Endometrial microvascular endothelial cells (primary cell): Measurements from ENCODE around the gene FOLR2. TPM values are rescaled to one million over a fixed set of nuclear protein-coding genes. Genes with fewer than 3 reads are reported as not detected.
"Not testable (repeated sequence)": the region's sequence is repeated elsewhere in the genome, so short reads cannot be mapped to it uniquely, and the experiment has no call there.

ENCODE experiments used
- in situ Hi-C: cut with HindIII; loops from 2 replicates; pipeline ENCODE4 v1.10.0; 2017; ENCODE audit warnings: low sequenced_read_pairs, low pct_unique_long_range_greater_than_20kb; ENCODE audit errors: inconsistent ontology term
- total RNA-seq: library from RNA; depleted of rRNA; stranded (reverse); fragments of >200 nt; gene quantifications from one replicate; pipeline ENCODE4 v1.2.3, GENCODE V29; 2015; ENCODE audit errors: inconsistent ontology term

The FOLR2 gene
- total RNA-seq, 1 donor from 2014 or later: not detected

DNA sequence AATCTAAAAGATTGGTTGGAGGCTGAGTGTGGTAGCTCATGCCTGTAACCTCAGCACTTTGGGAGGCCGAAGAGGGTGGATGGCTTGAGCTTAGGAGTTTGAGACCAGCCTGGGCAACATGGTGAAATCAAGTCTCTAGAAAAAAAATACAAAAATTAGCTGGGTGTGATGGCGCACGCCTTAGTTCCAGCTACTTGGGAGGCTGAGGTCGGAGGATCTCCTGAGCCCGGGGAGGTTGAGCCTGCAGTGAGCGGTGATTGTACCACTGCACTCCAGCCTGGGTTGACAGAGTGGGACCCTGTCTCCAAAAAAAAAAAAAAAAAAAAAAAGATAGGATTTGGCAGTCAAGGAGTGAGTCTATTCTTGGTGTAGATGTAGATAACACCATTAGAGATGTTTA is 14.0 kb upstream of the FOLR2 start:
- in situ Hi-C loops: no loop called here

GRCh38 chr11:72203163-72203562 is 13.4 kb upstream of the FOLR2 start:
- in situ Hi-C loops: no loop called here

GRCh38 chr11:72204886-72205285 is 11.7 kb upstream of the FOLR2 start:
- in situ Hi-C loops: no loop called here

DNA sequence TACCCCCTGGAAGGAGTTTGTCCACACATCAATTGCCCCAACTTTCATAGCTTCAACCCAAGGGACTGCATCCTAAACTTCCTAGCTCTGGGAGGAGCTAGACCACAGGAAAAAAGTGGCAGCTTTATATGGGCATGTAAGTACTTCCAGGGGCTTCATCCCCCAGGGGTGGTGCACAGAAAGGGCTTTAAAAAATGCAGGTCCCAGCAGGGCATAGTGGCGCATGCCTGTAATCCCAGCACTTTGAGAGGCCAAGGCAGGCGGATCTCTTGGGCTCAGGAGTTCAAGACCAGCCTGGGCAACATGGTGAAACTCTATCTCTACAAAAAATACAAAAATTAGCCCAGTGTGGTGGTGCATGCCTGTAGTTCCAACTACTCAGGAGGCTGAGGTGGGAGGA is 9.8 kb upstream of the FOLR2 start:
- in situ Hi-C loops: not testable (repeated sequence)

DNA sequence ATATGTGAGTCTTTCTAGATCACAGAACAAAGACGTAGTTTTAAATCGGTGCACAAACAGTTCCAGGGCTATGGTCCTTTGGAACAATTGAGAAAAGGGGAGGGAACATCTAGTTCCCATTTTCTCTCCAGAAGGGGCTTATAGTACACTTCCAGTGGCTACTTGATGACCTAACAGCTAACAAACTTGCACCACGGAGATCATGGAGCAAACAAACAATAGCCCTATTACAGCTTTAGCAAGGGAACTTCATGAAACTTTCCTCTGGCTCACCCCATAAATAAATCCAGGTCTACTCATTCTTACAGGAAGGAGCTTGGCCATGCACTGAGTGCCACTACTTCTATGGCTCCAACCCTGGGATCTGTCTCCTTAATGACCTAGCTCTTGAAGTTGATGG is 8.3 kb upstream of the FOLR2 start:
- in situ Hi-C loops: no loop called here

- in situ Hi-C loops: no loop called here
These were observed 7.5 kb upstream of the FOLR2 start for GRCh38 chr11:72209101-72209500.

DNA sequence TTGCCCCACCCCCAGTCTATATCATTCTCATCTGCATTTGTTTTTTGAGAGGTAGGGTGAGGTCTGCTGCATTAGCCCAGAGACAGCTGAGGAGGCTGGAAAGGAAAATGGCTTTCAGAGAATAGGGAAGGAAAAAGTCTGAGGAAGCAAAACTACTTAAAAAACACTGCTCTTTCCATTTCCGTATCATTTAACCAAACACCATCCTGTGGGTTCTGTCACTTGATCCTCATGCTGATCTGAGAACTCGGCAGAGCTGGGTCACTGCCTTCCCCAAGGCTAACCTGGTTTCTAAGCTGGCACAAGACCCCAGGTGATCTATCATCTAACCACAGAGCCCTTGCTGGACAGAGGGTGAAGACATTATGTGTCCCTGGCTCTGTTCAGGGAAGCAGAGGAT is 1.2 kb downstream of the FOLR2 start:
- in situ Hi-C loops: no loop called here

DNA sequence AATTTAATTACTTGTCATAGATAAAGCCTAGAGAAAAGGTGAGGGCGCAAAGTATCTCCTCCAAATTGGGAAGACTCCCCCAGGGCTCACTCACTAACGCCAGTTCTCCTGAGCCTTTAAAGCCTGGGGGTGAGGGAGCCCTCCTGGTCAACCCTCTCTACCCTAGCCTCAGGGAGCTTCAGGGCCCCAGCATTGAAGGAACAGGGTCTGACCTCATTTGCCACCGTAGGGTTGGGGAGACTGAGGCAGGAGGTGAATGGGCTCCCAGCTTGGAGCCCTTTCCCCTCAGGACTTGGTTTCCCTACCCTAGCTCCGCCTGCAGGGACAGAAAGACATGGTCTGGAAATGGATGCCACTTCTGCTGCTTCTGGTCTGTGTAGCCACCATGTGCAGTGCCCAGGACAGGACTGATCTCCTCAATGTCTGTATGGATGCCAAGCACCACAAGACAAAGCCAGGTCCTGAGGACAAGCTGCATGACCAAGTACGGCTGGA is 1.7 kb downstream of the FOLR2 start:
- in situ Hi-C loops: no loop called here

DNA sequence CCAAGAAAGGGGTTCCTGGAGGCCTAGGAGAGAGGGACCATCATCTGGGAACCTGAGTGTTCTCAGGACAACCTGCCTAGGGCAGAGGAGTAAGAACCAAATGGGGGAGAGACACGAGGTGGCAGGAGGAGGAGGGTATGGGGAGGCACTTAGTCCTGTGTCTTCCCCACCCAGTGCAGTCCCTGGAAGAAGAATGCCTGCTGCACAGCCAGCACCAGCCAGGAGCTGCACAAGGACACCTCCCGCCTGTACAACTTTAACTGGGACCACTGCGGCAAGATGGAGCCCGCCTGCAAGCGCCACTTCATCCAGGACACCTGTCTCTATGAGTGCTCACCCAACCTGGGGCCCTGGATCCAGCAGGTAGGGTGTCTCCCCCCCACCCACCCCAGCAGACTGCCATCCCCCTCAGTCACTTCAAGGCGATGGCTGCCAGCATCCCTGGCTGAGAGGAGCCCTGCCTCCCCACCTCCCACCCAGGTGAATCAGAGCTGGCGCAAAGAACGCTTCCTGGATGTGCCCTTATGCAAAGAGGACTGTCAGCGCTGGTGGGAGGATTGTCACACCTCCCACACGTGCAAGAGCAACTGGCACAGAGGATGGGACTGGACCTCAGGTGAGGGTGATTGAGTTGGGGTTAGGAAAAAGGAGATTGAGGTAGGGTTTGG is 4.2 kb downstream of the FOLR2 start:
- in situ Hi-C loops: no loop called here

- in situ Hi-C loops: no loop called here
These were observed 4.9 kb downstream of the FOLR2 start for GRCh38 chr11:72221386-72222075.

DNA sequence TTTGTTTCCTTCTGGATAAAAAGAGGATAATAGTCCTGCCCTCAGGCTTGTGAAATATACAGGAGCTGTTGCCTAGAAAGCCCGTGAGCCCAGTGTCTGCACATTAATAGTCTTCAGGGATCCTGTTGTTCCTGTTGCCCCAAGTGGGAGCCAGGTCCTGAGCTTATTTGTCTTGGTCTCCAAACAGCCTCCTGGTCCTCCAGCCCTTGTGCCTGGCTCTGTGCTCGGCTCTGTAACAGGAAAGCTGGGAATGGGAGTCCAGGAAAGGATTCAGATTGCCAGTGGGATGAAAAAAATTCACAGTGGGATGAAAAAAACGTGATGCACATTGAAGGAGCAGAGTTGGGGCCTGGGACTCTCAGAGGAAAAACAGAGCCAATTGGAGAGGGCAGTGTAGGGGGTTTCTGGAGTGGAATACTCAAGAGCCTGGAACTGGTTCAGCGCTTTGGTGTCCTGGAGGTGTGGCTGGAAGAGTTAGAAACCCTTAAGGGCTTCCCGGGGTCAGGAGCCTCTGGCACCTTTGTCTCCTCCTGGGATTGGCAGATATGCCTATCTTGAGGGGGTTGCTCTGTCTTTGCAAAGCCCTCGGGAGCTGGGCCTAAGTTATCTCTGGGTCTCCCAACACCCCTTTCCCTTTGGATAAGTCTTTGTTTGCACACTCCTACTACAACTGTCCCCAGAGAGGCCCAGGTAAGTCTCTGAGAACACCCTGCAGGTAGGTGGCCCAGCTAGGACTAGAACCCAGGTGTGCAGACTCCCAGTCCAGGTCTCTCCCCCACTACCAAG is 5.7 kb downstream of the FOLR2 start:
- in situ Hi-C loops: no loop called here

DNA sequence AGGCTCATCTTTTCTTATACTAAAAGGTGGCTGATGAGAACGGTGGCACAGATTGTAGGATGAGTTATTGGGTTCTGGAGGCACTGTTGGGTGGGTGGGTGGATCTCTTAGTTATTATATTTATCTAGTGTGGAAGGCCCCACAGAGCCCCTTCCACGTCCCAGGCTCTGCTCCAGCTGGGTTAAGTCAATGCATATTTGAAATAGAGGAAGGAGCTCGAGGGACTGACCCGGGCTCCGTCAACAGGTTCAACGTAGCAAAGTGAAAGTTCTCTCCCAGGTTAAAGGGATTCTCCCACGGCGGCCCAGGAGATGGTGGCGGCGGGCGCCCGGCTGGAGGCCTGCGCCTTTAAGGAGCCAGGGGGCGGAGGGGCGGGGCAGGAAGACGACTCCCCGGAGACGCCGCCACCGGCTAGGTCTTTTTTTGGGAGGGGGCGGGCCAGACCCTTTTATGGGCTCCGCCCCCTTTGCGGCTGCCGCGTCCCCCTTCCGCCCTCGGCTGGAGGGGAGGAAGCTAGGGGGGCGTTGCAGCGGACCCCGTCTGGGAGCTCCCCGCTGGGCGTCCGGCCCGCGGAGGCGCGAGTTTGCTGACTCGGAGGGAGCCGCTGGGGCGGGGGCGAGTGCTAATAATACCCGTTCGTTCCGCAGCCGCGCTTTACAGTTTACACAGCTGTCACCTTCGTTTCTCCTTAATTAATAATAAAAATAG is 6.5 kb downstream of the FOLR2 start:
- in situ Hi-C loops: no loop called here

DNA sequence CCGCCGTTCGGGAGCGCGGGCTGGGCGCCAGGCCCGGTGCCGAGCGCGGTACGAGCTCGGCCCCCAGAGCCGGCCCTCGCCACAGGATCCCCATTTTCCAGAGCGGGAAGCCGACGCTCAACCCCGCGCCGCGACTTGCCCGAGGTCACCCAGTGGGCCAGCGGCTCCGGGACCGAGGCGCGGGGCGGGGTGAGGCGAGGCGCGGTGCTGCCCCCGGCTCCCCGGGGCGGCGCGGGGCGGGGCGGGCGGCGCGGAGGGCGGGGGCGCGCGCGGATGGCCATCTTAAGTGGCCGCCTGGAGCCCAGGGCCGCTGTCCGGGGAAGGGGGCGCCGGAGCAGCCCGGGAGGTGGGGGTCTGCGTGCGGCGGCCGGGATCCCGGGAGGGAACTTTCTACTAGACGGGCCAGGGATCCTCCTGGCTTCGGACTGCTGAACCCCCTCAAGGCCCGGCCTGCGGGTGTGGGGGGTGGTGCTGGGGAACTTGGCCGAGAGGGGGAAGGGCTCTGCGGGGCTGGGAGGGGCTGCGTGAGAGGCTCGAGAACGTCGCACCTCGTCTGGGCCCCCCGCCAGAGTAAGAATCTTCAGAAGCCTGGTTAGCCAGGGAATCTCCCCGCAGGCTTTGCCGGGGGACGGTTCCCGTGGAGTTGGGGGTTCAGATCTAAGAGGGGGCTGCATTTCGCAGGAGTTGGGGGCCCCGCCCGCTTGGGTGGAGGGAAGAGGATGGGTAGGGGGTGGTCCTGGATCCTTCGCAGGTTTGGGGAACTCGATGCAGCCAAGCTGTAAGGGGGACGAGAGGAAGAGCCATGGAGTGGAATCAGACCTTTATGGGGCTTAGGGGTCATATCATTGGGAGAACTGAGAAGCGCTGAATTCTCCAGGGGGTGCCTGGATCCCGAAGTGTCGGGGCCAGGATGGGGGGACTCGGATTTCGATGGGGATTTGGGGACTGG is 7.3 kb downstream of the FOLR2 start:
- in situ Hi-C loops: no loop called here

- in situ Hi-C loops: no loop called here
These were observed 8.2 kb downstream of the FOLR2 start, which contains the start of gene INPPL1 for GRCh38 chr11:72224564-72225410. Gene INPPL1 (plus strand): TSS chr11:72224767. CDS start chr11:72224985, 218 bp downstream.

DNA sequence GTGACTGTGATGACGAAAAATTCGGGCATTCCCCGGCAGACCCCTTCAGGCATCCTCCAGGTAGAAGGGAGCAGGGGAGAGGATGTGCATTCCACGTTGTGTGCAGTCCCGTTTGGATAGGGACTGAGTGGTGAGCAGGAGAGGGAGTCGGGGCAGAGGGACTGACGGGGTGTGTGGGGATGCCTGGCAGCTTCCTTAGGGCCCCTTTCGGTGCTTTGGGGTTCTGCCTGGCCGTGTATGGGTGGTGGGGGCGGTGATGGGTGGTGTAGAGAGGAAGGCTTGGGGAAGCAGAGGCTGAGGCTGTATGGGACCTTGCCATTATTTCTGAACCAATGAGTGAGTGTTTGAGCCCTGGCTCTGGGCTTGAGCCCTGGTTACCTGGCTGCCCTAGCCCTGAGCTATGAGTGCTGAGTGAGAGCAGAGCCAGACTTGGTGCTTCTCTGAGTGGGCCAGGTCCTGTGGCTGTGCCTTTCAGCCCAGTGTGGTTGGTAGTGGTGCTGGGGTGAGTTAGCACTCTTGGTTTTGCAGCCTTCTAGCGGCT is 8.9 kb downstream of the FOLR2 start:
- in situ Hi-C loops: no loop called here

GRCh38 chr11:72226701-72227100 is 10.1 kb downstream of the FOLR2 start:
- in situ Hi-C loops: no loop called here
